D721Med (cell line): ENCODE data around the gene POLA1.
A peak's percentile ranks its signal among the peaks of the same experiment; 100 is the strongest.

Source experiments
- DNase-seq: peaks from one replicate; pipeline ENCODE4 v3.0.0; 2011; ENCODE audit warnings: low spot score; ENCODE audit not compliant: insufficient read length
- FAIRE-seq: peaks from 2 replicates; lab custom pipeline; 2011; peaks lifted over from hg19 to GRCh38; lab: Jason Lieb, UNC
- TF ChIP-seq, protein P1 (sequence below): IDR thresholded peaks from 2 replicates; pipeline ENCODE4 v1.5.1; 2012; ENCODE audit warnings: mild to moderate bottlenecking, control low read depth; ENCODE audit not compliant: insufficient read depth; ENCODE audit errors: missing control alignments

Gene POLA1

DNA sequence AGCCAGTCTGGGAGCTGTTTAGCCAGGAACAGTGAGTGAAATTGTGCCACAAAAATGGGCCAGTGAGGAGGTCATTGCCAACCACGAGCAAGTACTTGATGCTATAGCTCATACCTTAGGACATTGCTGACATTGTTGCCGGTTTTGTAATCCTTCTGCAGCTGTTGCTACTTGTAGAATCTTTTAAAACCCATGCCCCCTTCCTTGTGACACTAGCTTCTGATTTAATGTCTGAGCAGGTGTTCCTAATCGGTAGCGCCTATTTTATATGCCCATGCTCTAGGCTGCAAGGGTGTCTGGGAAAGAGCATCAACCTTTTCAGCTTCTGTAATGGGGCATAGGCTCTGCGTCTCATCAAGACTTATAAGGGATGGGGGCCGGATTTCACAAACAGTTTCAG is 2.6 kb downstream of the POLA1 start:
- TF ChIP-seq, protein P1, sequence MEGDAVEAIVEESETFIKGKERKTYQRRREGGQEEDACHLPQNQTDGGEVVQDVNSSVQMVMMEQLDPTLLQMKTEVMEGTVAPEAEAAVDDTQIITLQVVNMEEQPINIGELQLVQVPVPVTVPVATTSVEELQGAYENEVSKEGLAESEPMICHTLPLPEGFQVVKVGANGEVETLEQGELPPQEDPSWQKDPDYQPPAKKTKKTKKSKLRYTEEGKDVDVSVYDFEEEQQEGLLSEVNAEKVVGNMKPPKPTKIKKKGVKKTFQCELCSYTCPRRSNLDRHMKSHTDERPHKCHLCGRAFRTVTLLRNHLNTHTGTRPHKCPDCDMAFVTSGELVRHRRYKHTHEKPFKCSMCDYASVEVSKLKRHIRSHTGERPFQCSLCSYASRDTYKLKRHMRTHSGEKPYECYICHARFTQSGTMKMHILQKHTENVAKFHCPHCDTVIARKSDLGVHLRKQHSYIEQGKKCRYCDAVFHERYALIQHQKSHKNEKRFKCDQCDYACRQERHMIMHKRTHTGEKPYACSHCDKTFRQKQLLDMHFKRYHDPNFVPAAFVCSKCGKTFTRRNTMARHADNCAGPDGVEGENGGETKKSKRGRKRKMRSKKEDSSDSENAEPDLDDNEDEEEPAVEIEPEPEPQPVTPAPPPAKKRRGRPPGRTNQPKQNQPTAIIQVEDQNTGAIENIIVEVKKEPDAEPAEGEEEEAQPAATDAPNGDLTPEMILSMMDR: no peak
- no peak for FAIRE-seq

DNA sequence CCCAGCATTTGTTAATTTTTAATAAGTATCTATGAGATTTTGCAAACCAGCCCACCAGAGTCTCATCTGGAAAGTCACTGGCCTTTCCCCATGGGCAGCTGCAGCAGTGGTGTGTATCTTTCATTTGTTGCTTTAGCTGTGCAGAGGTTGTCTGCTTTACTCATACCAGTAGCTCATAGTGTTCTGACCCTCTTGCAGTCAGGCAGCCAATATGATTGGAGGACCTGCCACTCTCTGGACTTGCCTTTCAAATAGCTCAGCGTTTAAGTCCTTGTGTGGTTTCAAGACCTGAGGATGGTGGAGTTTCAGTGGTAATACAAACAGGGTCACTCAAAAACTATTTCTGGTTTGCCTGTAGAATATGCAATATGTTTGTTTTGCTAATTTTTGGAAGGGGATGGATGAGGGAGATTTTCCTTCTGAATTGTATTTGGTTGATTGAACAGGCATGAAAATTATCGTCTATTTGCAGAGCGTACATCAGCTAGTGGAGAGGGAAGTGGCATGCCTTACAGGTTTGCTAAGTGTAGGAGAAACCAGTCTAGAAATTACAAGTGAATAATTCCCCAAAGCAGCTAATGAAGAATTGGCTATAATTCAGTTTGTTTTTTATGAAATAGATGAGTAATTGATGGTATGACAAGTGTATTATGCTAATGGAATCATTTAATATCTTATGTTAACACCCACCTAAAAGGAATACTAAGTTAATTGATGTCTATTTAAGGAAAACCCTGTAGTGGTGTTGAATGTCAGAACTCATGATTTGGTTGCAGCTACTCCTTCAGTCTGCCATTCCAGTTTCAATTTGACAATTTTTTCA is 8.9 kb downstream of the POLA1 start:
- TF ChIP-seq, protein P1: no peak
- no peak for DNase-seq
- no peak for FAIRE-seq

More for the DNA sequence above, 2.6 kb downstream of the POLA1 start:
- DNase-seq: no peak

DNA sequence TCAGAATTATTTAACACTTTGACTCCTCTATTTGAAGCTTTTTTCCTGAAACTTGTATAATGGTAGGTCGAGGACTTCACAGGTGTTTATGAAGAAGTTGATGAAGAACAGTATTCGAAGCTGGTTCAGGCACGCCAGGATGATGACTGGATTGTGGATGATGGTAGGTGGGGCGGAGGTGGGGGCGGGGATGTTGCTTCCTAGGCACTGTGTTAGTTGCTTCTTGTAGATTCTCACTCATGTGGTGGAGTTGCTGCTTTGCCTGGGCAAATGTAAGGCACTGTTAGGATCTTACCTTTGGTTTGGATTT is 9.4 kb downstream of the POLA1 start:
- no peak for FAIRE-seq
- TF ChIP-seq, protein P1: no peak
- DNase-seq: no peak

DNA sequence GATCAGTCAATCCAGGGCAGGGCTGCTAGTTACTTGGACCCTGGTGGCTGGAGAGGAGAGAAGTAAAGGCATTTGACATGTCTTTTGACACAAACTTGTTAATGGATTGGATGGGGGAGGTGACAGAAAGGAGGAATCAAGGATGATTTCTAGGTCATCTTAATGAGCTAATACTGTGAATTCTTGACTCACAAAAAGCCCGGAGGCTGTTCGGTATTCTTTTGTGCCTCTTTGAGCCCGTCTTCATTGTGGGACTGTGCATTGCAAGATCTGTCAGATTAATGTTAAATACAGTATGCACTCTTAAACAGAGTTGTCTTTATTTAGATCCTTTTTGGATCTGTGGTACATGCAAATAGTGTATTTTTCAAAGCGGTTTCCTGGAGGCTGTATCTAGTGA is 25.1 kb downstream of the POLA1 start:
- TF ChIP-seq, protein P1: no peak
- FAIRE-seq (no peak), DNase-seq (no peak)

DNA sequence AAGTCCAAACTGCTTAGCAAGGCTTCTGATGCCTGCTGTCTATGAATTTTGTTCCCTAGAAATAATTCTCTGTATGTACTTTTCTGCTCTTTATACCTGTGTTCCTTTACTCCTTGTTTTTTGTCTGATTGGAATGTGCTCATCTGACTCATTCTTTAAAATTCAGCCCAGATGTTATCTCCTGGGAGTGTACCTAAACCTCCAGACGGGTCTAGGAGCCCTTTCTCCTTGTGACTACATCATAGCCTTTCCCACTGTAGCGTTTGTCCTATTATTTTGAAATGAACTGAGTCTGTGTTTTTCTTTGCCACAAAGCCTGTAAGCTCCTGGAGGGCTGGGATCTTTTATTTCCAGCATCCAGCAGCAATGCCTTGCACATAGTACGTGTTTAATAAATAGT is 26.3 kb downstream of the POLA1 start:
- FAIRE-seq: no peak
- TF ChIP-seq, protein P1: no peak
- DNase-seq: no peak

DNA sequence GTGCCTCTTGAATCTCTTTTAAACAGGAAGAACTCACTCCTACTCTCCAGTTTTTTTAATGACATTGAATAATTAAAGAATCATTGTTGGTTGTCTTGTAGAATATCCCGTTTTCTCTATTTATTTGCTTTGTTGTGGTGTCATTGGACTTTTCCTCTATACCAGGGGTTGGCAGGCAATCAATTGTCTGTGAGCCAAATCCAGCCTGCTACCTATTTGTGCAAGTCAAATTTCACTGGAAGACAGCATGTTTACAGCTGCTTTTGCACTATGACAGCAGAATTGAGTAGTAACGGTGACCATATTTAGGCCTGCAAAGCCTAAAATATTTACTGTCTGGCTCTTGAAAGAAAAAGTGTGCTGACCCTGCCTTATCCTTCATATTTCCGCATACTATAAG is 34.8 kb downstream of the POLA1 start:
- TF ChIP-seq, protein P1: no peak
- DNase-seq (no peak), FAIRE-seq (peak; percentile 71)

DNA sequence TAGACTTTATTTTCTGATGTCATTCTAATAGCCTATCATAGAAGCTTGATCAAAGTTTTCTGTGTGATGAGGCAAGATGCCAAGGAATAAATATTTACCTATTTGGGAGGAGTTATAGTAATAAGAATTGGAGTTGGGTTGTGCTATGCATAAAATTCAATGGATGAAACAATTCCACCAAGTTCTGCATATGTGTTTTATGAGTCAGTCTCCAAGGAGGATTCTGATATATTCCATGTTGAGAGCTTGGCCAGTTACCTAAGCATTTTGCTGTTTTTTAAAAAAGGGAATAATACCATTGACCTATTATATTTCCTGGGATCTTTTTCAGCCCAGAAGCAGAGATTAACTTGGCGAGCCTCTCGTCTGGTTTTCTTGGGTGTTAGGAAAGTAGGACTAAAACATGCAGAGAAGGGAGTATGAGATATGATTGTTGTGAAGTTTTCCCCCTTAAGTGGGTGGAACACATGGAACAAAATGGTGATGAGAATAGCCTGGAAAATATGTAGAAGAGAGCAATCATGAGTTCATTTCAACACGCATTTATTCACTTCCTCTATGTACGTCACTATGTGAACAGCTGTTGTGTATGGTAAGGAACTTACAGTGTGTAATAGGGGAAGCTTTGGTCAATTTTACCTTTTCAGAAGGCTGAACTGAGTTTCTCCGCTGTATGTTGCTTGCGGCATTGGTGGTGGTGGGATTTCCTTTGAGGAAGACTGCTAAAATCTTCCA is 39.2 kb downstream of the POLA1 start:
- TF ChIP-seq, protein P1: no peak
- FAIRE-seq (peak; percentile 21), DNase-seq (no peak)
